AG09319 (cell line): ENCODE results near the gene SH3BP2.

Experiments
- DNase-seq: peaks from one replicate; pipeline ENCODE4 v3.0.0-alpha.2; 2010; ENCODE audit warnings: low read depth; ENCODE audit errors: extremely low read depth
- TF ChIP-seq, protein P1 (sequence below): IDR thresholded peaks from 2 replicates; pipeline ENCODE4 v1.5.1; 2011; ENCODE audit warnings: low read depth, mild to moderate bottlenecking, inconsistent platforms, low read length, moderate library complexity

The SH3BP2 gene

DNA sequence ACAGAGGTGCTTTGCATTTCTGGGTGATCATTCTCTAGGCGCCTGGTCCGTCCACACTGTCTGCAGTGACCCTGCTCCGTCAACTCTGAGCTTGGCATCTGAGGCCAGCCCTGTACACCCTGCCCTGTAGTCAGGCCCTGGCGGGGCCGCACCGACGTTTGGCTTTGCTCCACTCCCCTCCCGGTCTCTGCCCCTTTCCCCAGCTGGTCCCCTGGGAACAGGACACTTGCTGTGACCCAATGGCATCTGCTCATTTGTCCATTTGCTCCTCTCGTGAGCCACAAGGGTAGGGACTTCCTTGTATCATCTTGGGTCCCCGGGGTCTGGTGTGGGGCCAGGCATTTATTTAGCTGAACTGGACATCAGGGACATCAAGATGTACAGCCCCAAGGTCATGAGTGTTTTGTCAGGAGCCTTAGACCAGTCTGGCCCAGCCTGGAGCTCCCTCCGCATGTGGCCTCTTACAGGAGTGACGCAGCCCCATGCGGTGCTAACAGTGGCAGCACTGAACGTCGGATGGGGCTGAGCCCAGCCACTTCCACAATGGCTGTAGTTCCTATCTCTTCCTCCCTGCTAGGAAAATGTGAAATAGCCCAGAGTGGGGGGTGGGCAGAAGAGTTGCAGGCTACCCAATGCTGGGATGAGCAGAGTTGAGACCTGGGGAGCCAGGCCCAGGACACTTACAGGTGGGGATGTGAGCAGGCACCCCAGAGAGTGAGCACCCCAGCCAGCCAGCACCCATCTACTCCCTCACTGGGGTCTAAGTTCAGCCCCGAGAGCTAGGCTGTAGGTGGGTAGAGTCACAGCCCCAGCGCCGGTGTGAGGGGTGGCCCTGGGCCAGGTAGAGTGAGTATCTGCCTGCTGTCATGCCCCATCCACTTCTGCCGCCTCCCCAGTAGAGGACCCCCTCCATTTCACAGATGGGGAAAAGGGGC lies 2.0 kb upstream of the SH3BP2 start:
- TF ChIP-seq, protein P1, sequence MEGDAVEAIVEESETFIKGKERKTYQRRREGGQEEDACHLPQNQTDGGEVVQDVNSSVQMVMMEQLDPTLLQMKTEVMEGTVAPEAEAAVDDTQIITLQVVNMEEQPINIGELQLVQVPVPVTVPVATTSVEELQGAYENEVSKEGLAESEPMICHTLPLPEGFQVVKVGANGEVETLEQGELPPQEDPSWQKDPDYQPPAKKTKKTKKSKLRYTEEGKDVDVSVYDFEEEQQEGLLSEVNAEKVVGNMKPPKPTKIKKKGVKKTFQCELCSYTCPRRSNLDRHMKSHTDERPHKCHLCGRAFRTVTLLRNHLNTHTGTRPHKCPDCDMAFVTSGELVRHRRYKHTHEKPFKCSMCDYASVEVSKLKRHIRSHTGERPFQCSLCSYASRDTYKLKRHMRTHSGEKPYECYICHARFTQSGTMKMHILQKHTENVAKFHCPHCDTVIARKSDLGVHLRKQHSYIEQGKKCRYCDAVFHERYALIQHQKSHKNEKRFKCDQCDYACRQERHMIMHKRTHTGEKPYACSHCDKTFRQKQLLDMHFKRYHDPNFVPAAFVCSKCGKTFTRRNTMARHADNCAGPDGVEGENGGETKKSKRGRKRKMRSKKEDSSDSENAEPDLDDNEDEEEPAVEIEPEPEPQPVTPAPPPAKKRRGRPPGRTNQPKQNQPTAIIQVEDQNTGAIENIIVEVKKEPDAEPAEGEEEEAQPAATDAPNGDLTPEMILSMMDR = no peak
- no peak for DNase-seq

DNA sequence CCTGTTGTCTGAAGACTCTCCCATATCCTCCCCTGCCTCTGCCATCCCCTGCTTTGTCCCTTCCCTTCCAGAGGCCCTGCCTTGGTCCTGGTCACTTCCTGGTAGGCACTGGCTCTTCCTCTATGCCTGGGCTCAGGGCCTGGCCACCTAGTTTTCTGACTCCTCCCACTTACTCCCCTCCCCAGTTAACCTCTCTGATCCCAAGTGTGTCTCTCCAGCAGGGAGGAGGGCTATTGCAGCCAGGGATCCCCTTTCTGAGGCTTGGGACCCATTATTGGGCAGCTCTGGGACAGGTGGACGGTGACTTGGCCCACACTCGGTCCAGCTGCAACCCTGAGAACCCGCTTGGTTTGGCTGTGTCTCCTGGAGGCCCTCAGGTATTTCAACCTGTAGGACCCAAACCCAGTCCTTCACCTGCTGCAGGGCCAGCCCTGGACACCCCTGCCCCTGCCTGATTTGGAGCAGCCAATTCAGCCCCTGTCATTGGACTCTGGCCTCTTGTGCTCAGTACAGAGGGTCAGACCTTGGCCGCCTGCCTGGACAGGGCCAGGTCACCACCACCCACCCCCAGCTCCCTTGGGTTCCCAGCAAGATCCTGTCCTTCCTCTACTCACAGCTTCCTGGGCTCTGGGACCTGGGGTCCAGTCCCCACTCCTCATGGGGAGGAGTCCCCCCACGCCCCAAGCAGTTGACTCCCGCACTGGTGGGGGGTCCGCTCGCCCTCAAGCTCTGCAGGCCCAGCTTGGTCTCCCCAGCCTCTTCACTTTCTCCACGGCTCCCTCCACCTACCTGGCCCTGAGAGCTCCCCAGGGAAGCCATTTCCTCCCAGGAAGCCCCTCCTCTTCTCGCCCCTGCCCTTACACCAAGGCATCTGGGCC lies 1.1 kb upstream of the SH3BP2 start:
- DNase-seq = no peak
- TF ChIP-seq, protein P1 = no peak

DNA sequence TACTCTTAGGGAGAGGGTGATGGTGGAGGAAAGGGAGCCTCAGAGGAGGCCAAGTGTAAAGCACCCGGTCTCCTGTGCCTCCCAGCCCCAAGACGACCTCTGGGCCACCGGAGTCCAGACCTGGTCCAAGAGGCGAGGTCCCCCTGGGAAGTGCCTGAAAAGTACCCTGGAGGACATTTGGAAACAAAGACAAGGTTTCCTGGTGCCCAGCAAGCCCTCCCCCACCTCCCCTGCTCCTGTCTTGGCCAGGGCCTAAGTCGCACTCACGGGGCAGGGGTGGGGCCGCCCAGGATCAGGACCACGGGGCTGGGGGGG lies 532 bp upstream of the SH3BP2 start:
- TF ChIP-seq, protein P1 = no peak
- no peak for DNase-seq

DNA sequence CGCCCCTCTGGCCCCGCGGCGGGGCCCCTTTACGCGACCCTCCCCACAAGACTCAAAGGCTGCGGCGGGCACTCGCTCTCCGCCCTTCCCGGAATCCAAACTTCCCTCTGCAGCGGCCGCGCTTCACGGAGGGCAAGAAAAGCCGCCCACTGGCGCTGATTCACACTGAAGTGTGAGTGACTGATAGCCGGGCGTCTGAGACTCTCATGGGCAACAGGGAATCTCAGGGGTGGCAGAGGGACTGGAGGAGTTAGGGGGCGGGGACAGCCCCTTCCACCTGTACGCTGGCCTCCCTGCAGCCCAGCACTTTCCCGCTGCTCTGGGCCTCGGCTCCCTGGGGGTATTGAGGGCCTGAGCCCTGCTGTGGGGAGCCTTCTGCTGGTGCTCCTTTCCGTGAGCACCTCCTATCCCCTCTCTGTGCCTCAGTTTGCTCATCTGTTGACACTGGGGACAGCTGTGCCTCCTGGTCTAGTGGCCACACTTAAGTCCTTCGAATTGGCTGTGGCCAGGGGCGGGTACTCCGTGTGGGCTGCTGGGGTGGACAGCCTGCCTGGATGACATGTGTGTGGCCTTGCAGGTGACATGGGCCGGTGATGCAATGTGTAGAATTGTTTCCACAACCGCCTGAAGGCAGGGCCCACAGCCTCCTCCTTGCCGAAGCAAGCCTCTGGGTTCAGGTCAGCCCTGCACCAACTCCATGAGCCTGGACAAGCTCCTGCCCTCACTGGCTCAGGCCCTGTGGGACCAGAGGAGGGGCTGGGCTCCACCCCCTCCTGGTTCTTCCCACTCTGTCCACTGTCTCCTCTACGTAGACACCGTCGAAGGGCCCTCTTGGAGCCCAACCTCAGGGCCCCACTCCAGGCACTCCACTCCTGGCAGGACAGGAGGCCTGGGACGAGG lies 951 bp downstream of the SH3BP2 start:
- no peak for DNase-seq
- TF ChIP-seq, protein P1 = no peak

DNA sequence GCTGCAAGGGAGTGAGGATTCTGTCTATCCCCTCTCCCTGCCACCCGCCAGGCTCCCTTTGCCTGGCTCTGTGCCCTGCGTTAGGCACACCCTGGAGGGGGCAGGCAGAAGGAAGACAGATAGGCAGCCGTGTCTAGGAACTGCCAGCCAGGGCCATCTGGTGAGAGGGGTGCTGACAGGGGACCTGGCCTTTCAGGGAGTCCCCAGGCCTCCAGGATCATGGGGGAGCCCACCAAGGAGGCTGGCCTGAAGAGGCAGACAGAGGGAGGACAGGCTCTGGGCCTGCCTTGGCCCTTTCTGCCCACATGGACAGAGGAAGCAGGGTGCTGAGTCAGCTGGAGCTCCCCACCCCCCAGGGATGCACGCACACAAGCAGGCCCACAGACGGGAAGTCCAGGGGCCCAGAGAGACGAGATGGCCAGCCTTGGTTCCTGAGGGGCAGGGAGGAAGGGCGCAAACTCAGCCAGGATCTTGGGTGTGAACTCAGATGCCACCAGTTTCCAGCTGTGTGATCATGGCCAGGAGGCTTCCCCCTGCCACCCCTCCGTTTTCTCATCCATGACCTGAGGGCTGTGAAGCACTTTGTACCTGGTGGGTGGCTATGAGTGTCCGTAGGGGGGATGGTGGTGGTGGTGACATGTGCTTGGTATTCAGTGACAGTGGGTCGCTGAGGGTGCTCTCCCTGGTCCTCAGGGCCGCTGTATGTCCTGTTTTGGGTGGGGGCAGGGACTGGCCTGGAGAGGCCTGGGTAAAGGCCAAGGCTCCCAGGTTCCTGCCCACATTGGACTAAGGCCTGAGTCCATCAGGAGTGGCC lies 1.8 kb downstream of the SH3BP2 start:
- TF ChIP-seq, protein P1 = no peak
- no peak for DNase-seq

DNA sequence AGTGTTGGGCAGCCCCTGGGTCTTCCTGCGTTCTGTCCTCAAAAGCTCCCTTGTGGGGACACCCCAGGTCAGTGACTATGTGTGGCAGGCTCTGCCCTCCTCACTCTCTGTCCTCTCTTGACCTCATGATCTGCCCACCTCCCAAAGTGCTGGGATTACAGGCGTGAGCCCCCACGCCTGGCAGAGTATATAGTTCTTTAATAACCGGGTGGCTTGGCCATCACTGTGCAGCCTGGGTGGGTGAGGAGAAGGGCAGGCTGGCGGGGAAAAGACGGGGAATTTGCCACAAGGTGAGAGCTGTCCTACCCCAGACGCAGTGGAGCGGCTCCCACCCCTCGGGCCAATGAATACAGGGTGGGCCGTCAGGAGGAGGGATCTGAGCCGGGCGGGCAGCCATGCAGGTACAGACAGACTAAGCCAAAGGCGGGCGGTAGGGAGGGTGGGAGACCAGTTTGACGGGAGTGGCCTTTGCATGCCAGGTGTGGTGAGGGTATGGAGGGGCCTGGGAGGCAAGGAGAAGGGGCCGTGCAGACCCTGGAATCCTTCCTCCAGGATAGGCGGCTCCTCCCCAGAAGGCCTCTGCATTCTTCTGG lies 2.5 kb downstream of the SH3BP2 start:
- TF ChIP-seq, protein P1 = no peak
- DNase-seq = no peak
